GF-D8 (cell line): ENCODE measurements around the gene SLC6A8.
"Not testable (repeated sequence)": the region's sequence is repeated elsewhere in the genome, so short reads cannot be mapped to it uniquely, and the experiment has no call there.

Experiments
- DNase-seq: peaks from one replicate; lab custom pipeline; 2025; lab: John Stamatoyannopoulos, UW

SLC6A8 gene

GRCh38 chrX:153708415-153708814 is 20.7 kb downstream of the SLC6A8 start:
- no peak for DNase-seq

DNA sequence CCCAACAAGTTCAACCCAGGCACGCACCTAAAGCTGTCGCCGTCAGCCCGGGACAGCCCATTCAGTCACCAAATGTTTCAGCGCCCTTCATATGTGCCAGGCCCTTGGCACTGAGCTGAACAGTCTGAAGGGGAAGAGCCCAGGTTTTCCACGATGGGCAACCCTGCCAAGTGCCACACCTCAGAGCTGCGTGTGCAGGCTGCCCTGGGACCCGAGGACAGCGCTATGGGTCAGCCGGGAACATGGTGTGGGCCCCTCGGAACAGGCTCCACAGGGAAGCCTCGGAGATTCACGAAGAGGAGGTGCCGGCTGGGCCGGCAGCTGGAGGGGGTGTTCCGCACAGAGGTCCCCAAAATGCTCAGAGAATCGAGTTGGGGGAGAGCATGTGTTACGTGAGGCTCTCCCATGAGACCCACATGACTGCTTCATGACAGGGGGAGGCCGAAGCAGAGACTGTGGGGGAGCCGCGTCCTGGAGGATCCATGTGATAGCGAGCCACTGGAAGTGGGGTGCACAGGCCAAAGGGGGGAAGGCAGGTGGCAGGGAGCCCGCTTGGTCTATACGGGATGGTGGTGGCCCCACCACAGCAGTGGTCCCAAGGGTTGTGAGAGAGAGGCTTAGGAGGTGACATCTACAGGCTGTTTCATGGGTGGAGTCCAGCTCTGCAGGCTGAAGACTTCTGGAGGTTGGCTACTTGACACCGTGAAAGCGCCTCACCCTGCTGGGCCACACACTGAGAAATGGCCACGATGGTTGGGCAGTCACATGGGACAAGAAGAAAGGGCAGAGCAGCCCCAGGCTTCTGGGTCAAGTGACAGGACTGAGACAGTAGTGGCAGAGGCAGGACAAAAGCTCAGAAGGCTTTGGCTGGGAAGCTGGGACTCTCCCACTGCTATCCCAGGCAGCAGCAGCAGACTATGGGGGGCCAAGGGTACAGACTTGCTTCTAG is 22.3 kb downstream of the SLC6A8 start:
- no peak for DNase-seq

DNA sequence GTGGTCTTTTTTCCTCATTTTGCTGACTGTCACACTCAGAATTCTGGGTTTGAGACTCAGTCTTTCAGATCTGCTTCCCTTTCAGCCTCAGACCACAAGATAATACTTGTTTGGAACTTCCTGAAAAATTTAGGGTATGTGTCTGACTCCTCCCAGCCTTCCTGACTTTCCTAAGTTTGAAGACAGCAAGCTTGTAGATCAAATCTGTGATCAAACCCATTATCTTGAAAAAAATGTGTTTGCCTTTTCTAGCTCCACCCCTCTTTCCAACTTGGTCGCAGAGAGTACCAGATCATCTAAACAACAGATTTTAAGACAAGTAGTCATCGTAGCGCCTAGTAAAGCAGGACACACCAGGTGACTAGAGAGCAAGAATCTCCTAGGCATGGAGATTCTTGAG is 26.5 kb downstream of the SLC6A8 start:
- DNase-seq: no peak

DNA sequence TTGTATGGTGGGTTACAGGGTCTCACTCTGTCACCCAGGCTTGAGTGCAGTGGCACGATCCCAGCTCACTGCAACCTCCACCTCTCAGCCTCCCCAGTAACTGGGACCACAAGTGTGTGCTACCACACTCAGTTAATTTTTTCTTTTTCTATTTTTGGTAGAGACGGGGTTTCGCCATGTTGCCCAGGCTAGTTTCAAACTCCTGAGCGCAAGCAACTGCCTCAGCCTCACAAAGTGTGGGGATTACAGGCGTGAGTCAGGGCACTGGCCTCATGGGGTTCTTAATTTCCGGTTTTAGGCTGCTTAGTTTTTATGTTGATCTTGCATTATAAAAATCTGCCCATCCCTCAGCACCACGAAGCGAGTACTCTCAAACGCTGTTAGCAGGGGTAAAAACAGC is 29.7 kb downstream of the SLC6A8 start:
- DNase-seq: no peak

- DNase-seq: no peak
Measured at GRCh38 chrX:153719238-153719637, 31.5 kb downstream of the SLC6A8 start.

DNA sequence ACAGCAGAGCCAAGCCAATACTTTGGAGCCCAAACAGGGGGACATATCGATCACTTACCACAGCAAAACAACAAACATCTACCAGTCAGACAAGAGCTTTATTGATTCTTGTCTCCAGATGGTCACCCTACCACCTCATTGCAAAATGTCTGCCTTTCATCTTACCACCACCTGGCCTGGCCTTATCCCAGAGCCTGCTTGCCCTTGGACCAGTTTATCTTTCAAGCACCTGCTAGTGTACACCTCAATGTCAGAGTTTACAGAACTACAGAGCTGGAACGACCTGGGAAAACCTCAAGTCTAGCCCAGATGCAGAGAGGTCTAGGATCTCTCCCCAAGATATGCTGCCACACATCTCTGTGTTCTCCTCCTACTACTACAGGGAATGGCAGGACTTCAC is 32.0 kb downstream of the SLC6A8 start:
- no peak for DNase-seq

DNA sequence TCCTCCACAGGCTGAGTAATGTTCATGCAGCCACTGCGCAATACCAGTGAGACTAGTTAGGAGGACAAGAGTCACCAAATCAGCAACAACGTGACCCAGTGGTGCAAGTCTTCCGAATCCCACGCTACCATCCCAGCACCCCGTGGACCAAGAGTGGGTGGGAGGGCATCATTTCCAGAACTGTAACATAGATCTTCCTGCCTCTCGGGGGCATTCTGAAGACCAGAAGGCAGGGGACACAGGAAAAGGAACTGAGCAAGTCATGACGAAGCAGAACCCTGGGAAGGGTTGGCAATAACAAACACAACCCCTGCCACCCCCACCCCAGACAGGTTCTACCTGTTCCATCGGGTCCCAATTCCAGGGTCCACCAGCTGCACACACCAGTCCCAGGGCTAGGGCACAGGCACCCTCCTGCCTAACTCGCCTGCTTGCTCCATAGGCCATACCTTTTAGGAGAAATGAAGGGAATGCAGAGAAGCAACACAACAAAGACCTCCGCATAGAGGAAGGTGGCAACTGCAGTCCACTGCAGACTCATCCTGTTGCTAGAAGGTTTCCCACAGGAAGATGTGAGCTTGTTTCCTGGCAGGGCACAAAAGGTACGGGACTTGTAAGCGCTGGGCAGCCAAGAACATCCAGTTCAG is 35.1 kb downstream of the SLC6A8 start:
- no peak for DNase-seq

GRCh38 chrX:153723351-153724251 is 35.9 kb downstream of the SLC6A8 start:
- peak; percentile 1 for DNase-seq

DNA sequence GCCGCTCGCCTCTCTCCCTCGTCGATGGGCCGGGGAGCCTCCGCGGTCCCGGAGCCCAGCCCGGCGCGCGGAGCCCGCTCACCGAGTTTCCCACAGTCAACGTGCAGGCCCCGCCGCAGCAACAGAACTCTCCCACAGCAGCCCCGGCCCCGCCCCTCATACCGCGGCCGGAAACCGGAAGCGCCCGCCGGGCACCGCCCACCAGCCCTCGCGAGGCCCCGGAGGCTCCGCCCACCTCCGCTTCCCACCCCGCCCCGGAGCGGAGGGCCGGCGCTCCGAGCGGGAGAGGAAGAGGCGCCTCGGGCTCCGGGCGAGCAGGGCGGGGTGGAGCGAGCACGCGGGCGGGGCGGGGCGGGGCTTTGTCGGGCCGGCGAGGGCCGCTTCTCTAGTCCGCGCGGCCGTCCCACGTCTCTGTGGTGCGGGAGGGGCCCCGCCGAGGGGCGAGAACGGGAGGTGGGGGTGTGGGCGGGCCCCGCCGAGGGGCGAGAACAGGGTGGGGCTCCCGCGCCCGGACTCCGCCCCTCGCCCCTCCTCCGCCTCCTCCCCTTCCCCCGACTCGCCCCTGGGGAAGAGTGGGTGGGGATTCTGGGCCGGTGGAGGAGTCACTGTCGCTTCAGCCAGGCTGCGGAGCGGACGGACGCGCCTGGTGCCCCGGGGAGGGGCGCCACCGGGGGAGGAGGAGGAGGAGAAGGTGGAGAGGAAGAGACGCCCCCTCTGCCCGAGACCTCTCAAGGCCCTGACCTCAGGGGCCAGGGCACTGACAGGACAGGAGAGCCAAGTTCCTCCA is 36.7 kb downstream of the SLC6A8 start, which contains the start of the genes ABCD1 and BCAP31:
ABCD1 (plus strand) TSS at position 605 of the 787 bp plus-strand sequence. CDS start 411 bp downstream, outside the sequence.
BCAP31 (minus strand) TSS at position 136 of the 787 bp plus-strand sequence. CDS start 1,143 bp downstream, outside the sequence.
- DNase-seq: peak; percentile 85

- no peak for DNase-seq
Measured at GRCh38 chrX:153725039-153725831, 37.5 kb downstream of the SLC6A8 start.

- DNase-seq: no peak
Measured at GRCh38 chrX:153725832-153726285, 38.1 kb downstream of the SLC6A8 start.

GRCh38 chrX:153726286-153727122 is 38.8 kb downstream of the SLC6A8 start:
- peak; percentile 28 for DNase-seq

- DNase-seq: peak; percentile 18
Measured at GRCh38 chrX:153727123-153727931, 39.6 kb downstream of the SLC6A8 start.

GRCh38 chrX:153728095-153728494 is 40.4 kb downstream of the SLC6A8 start:
- no peak for DNase-seq

- no peak for DNase-seq
Measured at GRCh38 chrX:153728951-153729631, 41.4 kb downstream of the SLC6A8 start.

DNA sequence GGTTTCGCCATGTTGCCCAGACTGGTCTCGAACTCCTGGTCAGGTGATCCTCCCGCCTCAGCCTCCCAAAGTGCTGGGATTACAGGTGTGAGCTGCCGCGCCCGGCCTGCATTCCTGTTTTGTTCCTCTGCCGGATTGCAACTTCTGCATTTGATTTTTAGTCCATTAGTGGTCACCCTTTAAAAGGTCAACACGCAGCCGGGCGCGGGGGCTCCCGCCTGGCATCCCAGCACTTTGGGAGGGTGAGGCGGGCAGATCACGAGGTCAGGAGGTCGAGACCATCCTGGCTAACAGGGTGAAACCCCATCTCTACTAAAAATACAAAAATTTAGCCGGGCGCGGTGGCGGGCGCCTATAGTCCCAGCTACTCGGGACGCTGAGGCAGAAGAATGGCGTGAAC is 42.4 kb downstream of the SLC6A8 start:
- DNase-seq: not testable (repeated sequence)

DNA sequence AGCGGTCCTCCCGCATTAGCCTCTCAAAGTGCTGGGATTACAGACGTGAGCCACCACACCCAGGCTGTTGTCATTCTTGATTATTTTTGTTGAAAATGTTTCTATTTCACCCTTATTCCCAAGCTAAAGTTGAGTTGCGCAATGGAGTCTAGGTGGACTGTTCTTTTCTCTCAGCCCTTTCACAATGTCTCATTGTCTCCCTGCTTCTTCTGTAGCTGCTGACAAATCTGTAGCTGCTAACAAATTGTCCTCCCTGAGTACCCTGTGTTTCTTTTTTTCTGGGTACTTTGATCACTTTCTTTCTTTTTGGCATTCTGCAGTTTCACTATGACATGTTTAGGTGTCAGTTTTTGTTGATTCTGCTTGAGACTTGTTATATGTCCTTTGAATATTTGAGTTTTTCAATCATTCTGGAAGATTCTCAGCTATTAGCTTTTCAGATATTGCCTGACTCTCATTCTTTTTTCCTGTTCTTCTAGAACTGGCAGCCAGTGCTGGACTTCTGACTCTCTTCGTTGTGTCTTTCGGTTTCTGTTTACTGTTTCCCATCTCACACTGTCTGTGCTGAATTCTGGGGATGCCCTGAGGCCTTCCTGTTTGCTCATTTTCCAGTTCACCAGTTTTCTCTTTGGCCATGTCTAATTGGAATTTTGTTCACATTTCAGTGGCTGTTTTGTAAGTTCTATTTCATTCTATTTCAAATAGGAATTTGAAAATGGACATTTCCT is 43.6 kb downstream of the SLC6A8 start:
- no peak for DNase-seq
